Measurements from ENCODE around the gene NLN. TPM values are rescaled to one million over a fixed set of nuclear protein-coding genes. Genes with fewer than 3 reads are reported as not detected.
"Not testable (repeated sequence)": the region's sequence is repeated elsewhere in the genome, so short reads cannot be mapped to it uniquely, and the experiment has no call there.

Gene NLN
- total RNA-seq, 6 donors from 2014 or later = 4.2 to 20.8 (median 13.1) TPM

- no peaks in the 10 kb centered on the region for H3K36me3 ChIP-seq
- peaks cover 0 to 8% (median 2%) of the 10 kb centered on the region in 4 donors for H3K4me1 ChIP-seq
- ATAC-seq (ENCODE audit: low FRiP score in 2 of 2) (no peak), DNase-seq (no peak)
- H3K9me3 ChIP-seq = no peaks in the 10 kb centered on the region
- no peak overlapping the region for H3K27ac ChIP-seq
- TF ChIP-seq, protein P1, sequence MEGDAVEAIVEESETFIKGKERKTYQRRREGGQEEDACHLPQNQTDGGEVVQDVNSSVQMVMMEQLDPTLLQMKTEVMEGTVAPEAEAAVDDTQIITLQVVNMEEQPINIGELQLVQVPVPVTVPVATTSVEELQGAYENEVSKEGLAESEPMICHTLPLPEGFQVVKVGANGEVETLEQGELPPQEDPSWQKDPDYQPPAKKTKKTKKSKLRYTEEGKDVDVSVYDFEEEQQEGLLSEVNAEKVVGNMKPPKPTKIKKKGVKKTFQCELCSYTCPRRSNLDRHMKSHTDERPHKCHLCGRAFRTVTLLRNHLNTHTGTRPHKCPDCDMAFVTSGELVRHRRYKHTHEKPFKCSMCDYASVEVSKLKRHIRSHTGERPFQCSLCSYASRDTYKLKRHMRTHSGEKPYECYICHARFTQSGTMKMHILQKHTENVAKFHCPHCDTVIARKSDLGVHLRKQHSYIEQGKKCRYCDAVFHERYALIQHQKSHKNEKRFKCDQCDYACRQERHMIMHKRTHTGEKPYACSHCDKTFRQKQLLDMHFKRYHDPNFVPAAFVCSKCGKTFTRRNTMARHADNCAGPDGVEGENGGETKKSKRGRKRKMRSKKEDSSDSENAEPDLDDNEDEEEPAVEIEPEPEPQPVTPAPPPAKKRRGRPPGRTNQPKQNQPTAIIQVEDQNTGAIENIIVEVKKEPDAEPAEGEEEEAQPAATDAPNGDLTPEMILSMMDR (IDR thresholded peaks at IDR 0.05) = no peak
- TF ChIP-seq POLR2A (IDR thresholded peaks at IDR 0.05) = no peak
- no peak for TF ChIP-seq EP300 (IDR thresholded peaks at IDR 0.05)
- no peak for TF ChIP-seq POLR2AphosphoS5 (IDR thresholded peaks at IDR 0.05)
- no peaks in the 10 kb centered on the region for H3K27me3 ChIP-seq
- no peak overlapping the region for H3K4me3 ChIP-seq
- 76 to 81% methylated on average over 5 of the region's 5 CpGs for WGBS, 2 donors
Observed at GRCh38 chr5:65871182-65871581, 149.2 kb downstream of the NLN start.

DNA sequence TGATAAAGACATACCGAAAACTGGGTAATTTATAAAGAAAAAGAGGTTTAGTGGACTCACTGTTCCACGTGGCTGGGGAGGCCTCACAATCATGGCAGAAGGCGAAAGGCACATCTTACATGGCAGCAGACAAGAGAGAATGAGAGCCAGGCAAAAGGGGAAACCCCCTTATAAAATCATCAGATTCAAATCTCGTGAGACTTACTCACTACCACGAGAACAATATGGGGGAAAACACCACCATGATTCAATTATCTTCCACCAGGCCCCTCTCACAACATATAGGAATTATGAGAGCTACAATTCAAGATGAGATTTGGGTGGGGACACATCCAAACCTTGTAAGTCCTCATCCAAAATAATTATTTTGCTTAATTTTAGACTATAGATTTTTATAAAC lies 149.8 kb downstream of the NLN start:
- 92 to 93% methylated on average over 5 of the region's 5 CpGs for WGBS, 2 donors
- H3K9me3 ChIP-seq; H3K36me3 ChIP-seq; H3K4me1 ChIP-seq; H3K27me3 ChIP-seq; H3K27ac ChIP-seq; ATAC-seq (ENCODE audit: low FRiP score in 2 of 2); DNase-seq; H3K4me3 ChIP-seq: not testable (repeated sequence)

DNA sequence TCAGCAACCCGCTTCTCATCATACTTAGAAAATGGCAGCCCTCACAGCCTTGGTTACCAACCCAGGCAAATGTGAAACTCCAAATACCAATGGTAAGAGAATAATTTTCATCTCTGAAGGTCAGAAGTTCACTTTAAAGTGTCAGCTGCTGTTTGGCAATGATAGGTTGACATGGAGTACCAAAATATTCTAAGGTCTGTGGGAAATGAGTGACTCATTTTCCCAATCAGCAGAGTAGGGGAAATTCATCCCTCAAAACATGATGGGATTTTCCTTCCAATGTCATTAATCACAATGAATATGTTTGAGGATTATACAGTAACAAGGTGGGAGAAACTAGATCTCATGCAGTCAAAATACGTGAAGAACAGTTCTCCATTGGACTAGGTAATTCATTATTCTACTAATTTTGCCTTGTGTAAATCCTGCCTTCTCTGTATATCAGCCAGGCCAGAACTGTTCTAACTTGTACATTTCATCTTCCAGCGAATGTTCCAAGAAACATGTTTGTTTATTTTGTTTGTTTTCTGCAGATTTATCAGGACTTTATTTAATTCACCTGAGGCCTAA lies 151.3 kb downstream of the NLN start:
- H3K27me3 ChIP-seq = no peaks in the 10 kb centered on the region
- no peak overlapping the region for H3K4me3 ChIP-seq
- ATAC-seq (ENCODE audit: low FRiP score in 2 of 2) = no peak
- no peak for DNase-seq
- WGBS, 2 donors = 88 to 90% methylated on average over 3 of the region's 3 CpGs
- no peaks in the 10 kb centered on the region for H3K9me3 ChIP-seq
- TF ChIP-seq POLR2AphosphoS5 (IDR thresholded peaks at IDR 0.05) (no peak), POLR2A (IDR thresholded peaks at IDR 0.05) (no peak), EP300 (IDR thresholded peaks at IDR 0.05) (no peak)
- TF ChIP-seq, protein P1 (IDR thresholded peaks at IDR 0.05) = no peak
- no peaks in the 10 kb centered on the region for H3K36me3 ChIP-seq
- H3K4me1 ChIP-seq = no peaks in the 10 kb centered on the region
- no peak overlapping the region for H3K27ac ChIP-seq

DNA sequence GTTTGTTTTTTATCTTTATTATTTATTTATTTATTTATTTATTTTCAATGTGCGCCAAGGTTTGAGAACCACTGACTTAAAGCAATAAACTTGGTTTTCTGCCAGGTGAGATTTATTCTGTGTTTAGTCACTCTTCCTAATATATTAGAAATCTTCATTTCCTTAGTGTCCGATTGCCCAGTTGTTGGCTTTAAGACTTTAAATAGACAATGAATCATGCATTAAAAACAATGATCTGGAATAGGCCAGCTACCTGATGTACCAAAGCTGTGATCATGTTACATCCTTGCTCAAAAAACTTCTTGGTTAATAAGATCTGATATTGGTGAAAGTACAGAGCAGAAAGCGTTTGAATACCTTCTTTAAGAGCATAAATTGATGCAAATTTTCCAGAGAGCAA lies 152.2 kb downstream of the NLN start:
- Histone ChIP-seq H3K27ac (no peak overlapping the region), H3K27me3 (no peaks in the 10 kb centered on the region), H3K4me1 (no peaks in the 10 kb centered on the region), H3K36me3 (no peaks in the 10 kb centered on the region), H3K9me3 (no peaks in the 10 kb centered on the region), H3K4me3 (no peak overlapping the region)
- DNase-seq = no peak
- TF ChIP-seq EP300 (IDR thresholded peaks at IDR 0.05) (no peak), POLR2AphosphoS5 (IDR thresholded peaks at IDR 0.05) (no peak), POLR2A (IDR thresholded peaks at IDR 0.05) (no peak)
- TF ChIP-seq, protein P1 (IDR thresholded peaks at IDR 0.05) = no peak
- WGBS, 2 donors = 81 to 85% methylated on average over 3 of the region's 3 CpGs
- no peak for ATAC-seq (ENCODE audit: low FRiP score in 2 of 2)

- Histone ChIP-seq H3K36me3 (no peaks in the 10 kb centered on the region), H3K27me3 (no peaks in the 10 kb centered on the region), H3K27ac (no peak overlapping the region), H3K9me3 (no peaks in the 10 kb centered on the region), H3K4me1 (no peaks in the 10 kb centered on the region), H3K4me3 (no peak overlapping the region)
- DNase-seq (no peak), ATAC-seq (ENCODE audit: low FRiP score in 2 of 2) (no peak)
- TF ChIP-seq, protein P1 (IDR thresholded peaks at IDR 0.05) = no peak
- TF ChIP-seq POLR2A (IDR thresholded peaks at IDR 0.05) = no peak
- no peak for TF ChIP-seq EP300 (IDR thresholded peaks at IDR 0.05)
- TF ChIP-seq POLR2AphosphoS5 (IDR thresholded peaks at IDR 0.05) = no peak
Observed at GRCh38 chr5:65876496-65876895, 154.5 kb downstream of the NLN start.
